Measurements from ENCODE around the gene IGFL1. TPM values are rescaled to one million over a fixed set of nuclear protein-coding genes. Genes with fewer than 3 reads are reported as not detected.
"Not testable (repeated sequence)": the region's sequence is repeated elsewhere in the genome, so short reads cannot be mapped to it uniquely, and the experiment has no call there.

IGFL1 gene
- not detected for total RNA-seq
- long read RNA-seq: 0 reads

GRCh38 chr19:46229442-46229841 lies at the start of gene IGFL1:
Gene IGFL1, plus strand, starts transcription at chr19:46229742. Its CDS starts 33 bp downstream, at chr19:46229775.
- DNase-seq (no peak), ATAC-seq (no peak)
- Histone ChIP-seq H3K4me3 (no peak within 1 kb of the TSS), H3K36me3 (no peaks in the 10 kb centered on the region), H3K9me3 (no peaks in the 10 kb centered on the region), H3K27me3 (peaks cover 8% of the 10 kb centered on the region), H3K27ac (no peak within 1 kb of the TSS), H3K4me1 (no peaks in the 10 kb centered on the region)
- TF ChIP-seq CTCF (IDR thresholded peaks at IDR 0.05): no peak
- intact Hi-C loops (cut with DNase I): no loop called here

DNA sequence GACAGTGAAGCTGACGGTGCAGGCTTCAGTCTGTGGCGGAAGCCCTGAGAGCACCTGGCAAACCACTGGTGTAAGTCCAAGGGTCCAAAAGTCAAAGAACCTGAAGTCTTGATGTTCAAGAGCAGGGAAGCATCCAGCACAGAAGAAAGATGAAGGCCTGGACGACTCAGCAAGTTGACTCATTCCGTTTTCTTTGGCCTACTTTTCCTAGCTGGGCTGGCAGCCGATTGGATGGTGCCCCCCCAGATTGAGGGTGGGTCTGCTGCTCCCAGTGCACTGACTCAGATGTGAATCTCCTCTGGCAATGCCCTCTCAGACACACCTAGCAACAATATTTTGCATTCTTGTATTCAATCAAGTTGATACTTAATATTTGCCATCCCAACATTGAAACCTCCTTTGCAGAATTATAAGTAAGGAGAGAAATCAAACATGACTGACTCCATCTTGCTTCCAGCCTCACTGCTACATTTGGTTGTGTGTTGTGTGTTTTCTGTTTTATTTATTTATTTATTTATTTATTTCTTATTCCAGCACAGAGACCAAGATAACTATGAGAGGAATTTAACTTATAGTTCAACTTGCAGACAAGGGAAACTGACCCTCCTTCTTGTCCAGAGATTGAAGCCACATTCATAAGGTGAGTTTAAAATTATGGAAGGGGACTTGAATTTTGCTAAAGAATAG lies 48.7 kb upstream of the IGFL1 start:
- no peak for ATAC-seq

DNA sequence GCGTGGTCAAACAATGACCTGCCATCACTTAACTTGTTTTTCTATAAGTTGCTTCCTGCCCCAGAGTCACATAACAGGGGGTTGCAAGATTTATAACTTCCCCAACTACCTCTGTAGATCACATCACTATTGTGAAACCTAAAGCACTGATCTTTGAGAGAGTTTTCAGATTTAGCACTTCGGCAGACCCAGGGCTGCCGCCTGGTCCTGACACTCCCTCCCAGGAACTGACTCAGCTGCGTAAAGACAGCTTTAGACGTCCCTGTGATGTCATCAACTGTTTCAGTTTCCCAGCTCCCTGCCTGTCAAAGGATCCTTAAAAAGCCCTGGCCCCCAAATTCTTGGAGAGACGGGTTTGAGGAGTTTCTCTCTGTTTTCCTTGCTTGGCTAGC lies 48.2 kb upstream of the IGFL1 start:
- intact Hi-C loops (cut with DNase I): loop anchor here (10.0 kb wide), 1 partner anchor 97 kb away; no protein-coding TSS in a partner anchor
- H3K4me1 ChIP-seq: no peaks in the 10 kb centered on the region
- H3K4me3 ChIP-seq: no peak overlapping the region
- ATAC-seq (no peak), DNase-seq (no peak)
- TF ChIP-seq CTCF (IDR thresholded peaks at IDR 0.05): no peak
- no peaks in the 10 kb centered on the region for H3K9me3 ChIP-seq
- H3K36me3 ChIP-seq: no peaks in the 10 kb centered on the region
- H3K27me3 ChIP-seq: peaks cover 6% of the 10 kb centered on the region
- no peak overlapping the region for H3K27ac ChIP-seq

More for the DNA sequence above, 48.7 kb upstream of the IGFL1 start:
- H3K4me1 ChIP-seq: no peaks in the 10 kb centered on the region
- intact Hi-C loops (cut with DNase I): loop anchor here (10.0 kb wide), 1 partner anchor 96 kb away; no protein-coding TSS in a partner anchor
- H3K9me3 ChIP-seq: no peaks in the 10 kb centered on the region
- DNase-seq: no peak
- peaks cover 11% of the 10 kb centered on the region for H3K27me3 ChIP-seq
- H3K27ac ChIP-seq: no peak overlapping the region
- TF ChIP-seq CTCF (IDR thresholded peaks at IDR 0.05): no peak
- H3K4me3 ChIP-seq: no peak overlapping the region
- no peaks in the 10 kb centered on the region for H3K36me3 ChIP-seq

DNA sequence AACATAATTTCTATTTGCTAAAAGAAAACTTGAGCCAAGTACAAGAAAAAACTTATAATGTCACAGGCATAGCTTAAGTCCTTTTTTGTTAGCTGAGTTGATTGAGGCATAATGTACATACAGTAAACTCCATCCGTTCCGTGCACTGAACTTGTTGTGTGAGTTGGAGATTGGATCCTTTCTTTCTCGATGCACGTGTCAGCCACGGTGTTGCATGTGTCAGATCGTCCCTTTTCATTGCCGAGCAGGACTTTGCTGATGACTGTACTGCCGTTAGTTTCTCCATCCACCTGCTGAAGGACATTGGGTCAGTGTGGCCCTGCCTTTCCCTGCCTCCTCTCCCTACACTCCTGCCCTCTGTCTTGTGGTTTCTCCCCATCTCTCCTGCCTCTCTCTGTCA lies 47.1 kb upstream of the IGFL1 start:
- H3K27me3 ChIP-seq: no peaks in the 10 kb centered on the region
- H3K9me3 ChIP-seq: no peaks in the 10 kb centered on the region
- H3K4me1 ChIP-seq: no peaks in the 10 kb centered on the region
- intact Hi-C loops (cut with DNase I): loop anchor here (10.0 kb wide), 1 partner anchor 98 kb away; no protein-coding TSS in a partner anchor
- no peak for TF ChIP-seq CTCF (IDR thresholded peaks at IDR 0.05)
- DNase-seq: no peak
- no peaks in the 10 kb centered on the region for H3K36me3 ChIP-seq
- ATAC-seq: no peak
- no peak overlapping the region for H3K27ac ChIP-seq
- H3K4me3 ChIP-seq: no peak overlapping the region

DNA sequence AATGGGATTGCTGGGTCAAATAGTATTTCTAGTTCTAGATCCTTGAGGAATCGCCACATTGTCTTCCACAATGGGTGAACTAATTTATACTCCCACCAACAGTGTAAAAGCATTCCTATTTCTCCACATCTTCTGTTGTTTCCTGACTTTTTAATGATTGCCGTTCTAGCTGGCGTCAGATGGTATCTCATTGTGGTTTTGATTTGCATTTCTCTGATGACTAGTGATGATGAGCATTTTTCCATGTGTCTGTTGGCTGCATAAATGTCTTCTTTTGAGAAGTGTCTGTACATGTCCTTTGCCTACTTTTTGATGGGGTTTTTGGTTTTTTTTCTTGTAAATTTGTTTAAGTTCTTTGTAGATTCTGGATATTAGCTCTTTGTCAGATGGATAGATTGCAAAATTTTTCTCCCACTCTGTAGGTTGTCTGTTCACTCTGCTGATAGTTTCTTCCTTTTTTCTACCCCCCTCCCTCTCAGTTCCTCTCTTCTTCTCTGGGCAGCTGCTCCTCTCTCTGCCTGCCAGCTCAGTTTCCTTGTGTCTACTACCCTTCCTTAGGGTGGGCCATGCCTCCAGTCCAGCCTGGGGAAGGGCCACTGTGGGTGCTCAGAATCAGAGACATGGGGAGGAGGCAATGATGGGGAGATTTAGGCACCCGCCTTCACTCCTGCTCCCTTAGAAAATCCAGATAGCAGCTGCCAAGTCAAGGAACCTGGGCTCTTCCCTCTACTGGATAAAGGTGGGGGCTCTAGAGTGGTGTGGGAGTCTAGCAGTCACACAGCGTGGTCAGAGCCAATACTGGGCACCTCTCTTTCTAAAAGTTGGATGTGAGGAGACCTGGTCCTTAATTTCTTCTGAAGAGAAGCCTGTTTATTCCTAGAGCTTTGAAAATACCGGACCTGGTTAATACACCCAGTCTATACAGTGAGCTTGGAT lies 44.5 kb upstream of the IGFL1 start:
- not testable (repeated sequence) for H3K4me1 ChIP-seq

More for the DNA sequence above, 44.5 kb upstream of the IGFL1 start:
- intact Hi-C loops (cut with DNase I): loop anchor here (10.0 kb wide), 1 partner anchor 100 kb away; no protein-coding TSS in a partner anchor
- not testable (repeated sequence) for H3K27ac ChIP-seq, H3K36me3 ChIP-seq, DNase-seq, H3K4me3 ChIP-seq, H3K9me3 ChIP-seq
- peaks cover 18% of the 10 kb centered on the region for H3K27me3 ChIP-seq
- ATAC-seq: peak; percentile 51
